GM06990 (cell line): ENCODE results near the gene TNP2.

Experiments used
- DNase-seq: peaks from one replicate; pipeline ENCODE4 v3.0.0-alpha.2; 2011; ENCODE audit not compliant: insufficient read length; ENCODE audit errors: extremely low read depth
- H3K27me3 ChIP-seq: replicated peaks from 2 replicates; pipeline ENCODE4 v1.6.0; 2011; ENCODE audit warnings: low read length; ENCODE audit not compliant: control insufficient read depth, insufficient read depth
- H3K36me3 ChIP-seq: 2 replicates; pipeline ENCODE4 v1.5.1; 2011; ENCODE audit warnings: low read length; ENCODE audit not compliant: control insufficient read depth, insufficient read depth
- H3K4me3 ChIP-seq: replicated peaks from 2 replicates; pipeline ENCODE4 v1.5.1; 2011; ENCODE audit warnings: low read depth, mild to moderate bottlenecking, control low read depth, low read length
- CTCF ChIP-seq: IDR thresholded peaks from 2 replicates; pipeline ENCODE4 v1.5.1; 2011; ENCODE audit warnings: low read length, control low read depth, mild to moderate bottlenecking, inconsistent platforms; ENCODE audit not compliant: insufficient read depth, poor library complexity, severe bottlenecking

Gene TNP2

DNA sequence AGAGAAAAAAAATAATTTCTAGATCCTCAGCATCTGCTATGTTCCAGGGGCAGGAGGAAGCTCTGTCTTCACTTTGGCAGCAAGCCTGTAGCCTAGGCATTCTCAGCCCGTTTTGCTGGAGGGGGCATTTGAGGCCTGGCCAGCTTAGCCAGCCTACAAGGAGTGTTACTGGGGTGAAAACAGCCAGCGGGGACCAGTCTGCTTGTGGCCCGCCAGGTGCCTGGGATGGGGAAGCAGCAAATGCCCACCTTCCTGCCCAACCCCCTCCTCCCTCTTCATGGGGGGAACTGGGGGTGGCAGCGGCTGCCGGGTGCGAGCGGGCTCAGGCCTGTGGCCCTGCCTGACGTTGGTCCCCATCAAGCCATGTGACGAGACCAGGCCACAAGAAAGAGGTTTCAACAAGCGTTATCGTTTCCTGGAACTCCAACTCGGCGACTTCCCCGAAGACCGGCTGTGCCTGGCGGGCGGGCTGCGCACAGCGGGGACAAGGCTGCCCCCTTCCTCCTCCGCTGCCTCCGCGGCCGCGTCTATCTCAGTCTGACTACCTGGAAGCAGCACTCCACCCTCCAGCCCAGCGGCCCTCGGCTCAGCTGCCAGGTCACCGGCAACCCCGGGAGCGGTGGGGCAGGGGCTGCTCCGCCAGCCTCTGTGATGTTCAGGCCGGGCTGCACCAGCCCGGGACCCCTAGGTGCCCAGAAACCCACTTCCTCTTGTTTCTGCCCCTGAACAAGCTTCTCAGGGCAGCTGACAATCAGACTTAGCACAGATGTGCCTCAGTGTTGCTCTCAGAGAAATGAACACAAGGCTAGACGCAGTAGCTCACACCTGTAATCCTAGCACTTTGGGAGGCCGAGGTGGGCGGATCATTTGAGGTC is 36.0 kb downstream of the TNP2 start:
- H3K4me3 ChIP-seq = no peak overlapping the region
- peak; percentile 22 for TF ChIP-seq CTCF

DNA sequence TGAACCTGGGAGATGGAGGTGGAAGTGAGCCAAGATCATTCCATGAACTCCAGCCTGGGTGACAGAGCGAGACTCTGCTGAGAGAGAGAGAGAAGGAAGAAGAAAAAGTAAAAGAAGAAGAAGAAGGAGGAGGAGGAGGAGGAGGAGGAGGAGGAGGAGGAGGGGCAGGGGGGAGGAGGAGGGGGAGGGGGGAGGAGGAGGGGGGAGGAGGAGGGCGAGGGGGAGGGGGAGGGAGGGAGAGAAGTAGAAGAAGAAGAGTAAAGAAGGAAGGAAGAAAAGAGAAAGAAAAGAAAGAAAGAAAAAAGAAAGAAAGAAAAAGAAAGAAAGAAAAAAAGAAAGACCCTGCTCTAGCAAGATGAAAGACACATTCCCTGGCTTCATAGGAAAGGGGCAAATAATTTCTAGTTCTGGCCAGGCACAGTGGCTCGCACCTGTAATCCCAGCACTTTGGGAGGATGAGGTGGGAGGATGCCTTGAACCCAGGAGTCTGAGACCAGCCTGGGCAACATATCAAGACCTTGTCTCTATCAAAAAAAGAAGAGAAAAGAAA is 36.7 kb downstream of the TNP2 start:
- no peak for TF ChIP-seq CTCF
- Histone ChIP-seq H3K27me3 (no peaks in the 10 kb centered on the region), H3K36me3 (no peaks in the 10 kb centered on the region), H3K4me3 (no peak overlapping the region)
- DNase-seq = no peak

More for the DNA sequence above, 36.0 kb downstream of the TNP2 start:
- peak; percentile 85 for DNase-seq
- H3K27me3 ChIP-seq = no peaks in the 10 kb centered on the region
- no peaks in the 10 kb centered on the region for H3K36me3 ChIP-seq

- H3K27me3 ChIP-seq = no peaks in the 10 kb centered on the region
- no peak for TF ChIP-seq CTCF
- H3K4me3 ChIP-seq = no peak overlapping the region
- DNase-seq = no peak
- H3K36me3 ChIP-seq = no peaks in the 10 kb centered on the region
These were observed 37.7 kb downstream of the TNP2 start for GRCh38 chr16:11231367-11231970.

- no peak for TF ChIP-seq CTCF
- DNase-seq = no peak
- no peaks in the 10 kb centered on the region for H3K27me3 ChIP-seq
- no peaks in the 10 kb centered on the region for H3K36me3 ChIP-seq
- no peak overlapping the region for H3K4me3 ChIP-seq
These were observed 39.2 kb downstream of the TNP2 start for GRCh38 chr16:11229906-11230305.

- DNase-seq = no peak
- no peaks in the 10 kb centered on the region for H3K27me3 ChIP-seq
- H3K4me3 ChIP-seq = no peak overlapping the region
- TF ChIP-seq CTCF = no peak
- no peaks in the 10 kb centered on the region for H3K36me3 ChIP-seq
These were observed 39.7 kb downstream of the TNP2 start for GRCh38 chr16:11229432-11229831.
